Lower leg skin (tissue), 3 donors: ENCODE measurements around the gene WDR91.

Source experiments
- CTCF ChIP-seq, 3 donors: fragments of 450-650 bp; IDR thresholded peaks; one replicate each; pipeline ENCODE4 v1.5.1; 2016; ENCODE audit warnings: antibody characterized with exemption in 3 of 3, mild to moderate bottlenecking in 3 of 3, moderate library complexity in 2 of 3
- POLR2A ChIP-seq, 2 donors: fragments of 450-650 bp; IDR thresholded peaks; one replicate each; pipeline ENCODE4 v1.6.1; 2016 to 2017; ENCODE audit warnings: antibody characterized with exemption in 2 of 2, mild to moderate bottlenecking in 1 of 2, moderate library complexity in 1 of 2

- no peak for TF ChIP-seq CTCF (IDR thresholded peaks at IDR 0.05)
- TF ChIP-seq POLR2A (IDR thresholded peaks at IDR 0.05), result no peak
These were observed 493 bp downstream of the WDR91 start for GRCh38 chr7:135210888-135211178.
